K562 (cell line): ENCODE results near the gene NOC4L. TPM values are rescaled to one million over a fixed set of nuclear protein-coding genes. Genes with fewer than 3 reads are reported as not detected.

Source experiments
- ATAC-seq: fragments of 200-7000 bp; cut with Tn5 transposase; 3 replicates; pipeline ENCODE4 v1.9.1; 2020; ENCODE audit warnings: moderate library complexity
- BruUV-seq: library from RNA; stranded (reverse); fragments of 400-500 nt; replicated peaks from 2 replicates; lab custom pipeline; 2021; lab: Mats Ljungman, UMichigan
- CTCF ChIA-PET: fragments of 300-600 bp; formaldehyde crosslinking; extraction: SDS; loops from one replicate; lab custom pipeline; 2021; ENCODE audit warnings: low intra/inter-chr PET ratio; lab: Yijun Ruan, JAX
- POLR2A ChIA-PET: fragments of 300-600, 350-650 bp; sonication (Branson Sonifier 250); formaldehyde crosslinking; extraction: SDS; loops from one replicate; lab custom pipeline; 2021; ENCODE audit warnings: antibody characterized with exemption, inconsistent platforms; lab: Yijun Ruan, JAX
- DNase-seq, 4 experiments: peaks; one replicate each; pipeline versions ENCODE4 v3.0.0 to v3.0.0-alpha.2; 2011 to 2018; ENCODE audit warnings: low spot score in 3 of 4, mixed read lengths in 3 of 4; ENCODE audit errors: extremely low read depth in 1 of 4
- FAIRE-seq: peaks from 2 replicates; lab custom pipeline; 2011; peaks lifted over from hg19 to GRCh38; lab: Jason Lieb, UNC
- H2AFZ ChIP-seq: 2 replicates; pipeline ENCODE4 v1.6.0; 2011; ENCODE audit warnings: low read depth, low read length, control low read depth, inconsistent platforms
- H3K27ac ChIP-seq: fragments of 200-600 bp; 3 replicates; pipeline ENCODE4 v1.8.0; 2011; ENCODE audit warnings: low read depth, mild to moderate bottlenecking, control low read depth, inconsistent platforms, low read length, moderate library complexity, mixed read lengths; ENCODE audit errors: extremely low read depth
- H3K27me3 ChIP-seq, 2 experiments: fragments of 300-600 bp in 1 of 2; 2 replicates in 1 of 2; 3 replicates in 1 of 2; pipeline versions ENCODE4 v1.6.0 to v1.8.0; 2011; ENCODE audit warnings: inconsistent platforms in 2 of 2, low read length in 2 of 2, mild to moderate bottlenecking in 1 of 2, mixed read lengths in 1 of 2, moderate library complexity in 1 of 2; ENCODE audit not compliant: control insufficient read depth in 2 of 2, insufficient read depth in 2 of 2
- H3K36me3 ChIP-seq: fragments of 300-600 bp; 3 replicates; pipeline ENCODE4 v1.8.0; 2011; ENCODE audit warnings: mild to moderate bottlenecking, low read length, inconsistent platforms; ENCODE audit not compliant: control insufficient read depth, insufficient read depth
- H3K4me1 ChIP-seq, 2 experiments: fragments of 200-600 bp in 1 of 2; replicated peaks in 1 of 2; 2 replicates in 1 of 2; 3 replicates in 1 of 2; pipeline versions ENCODE4 v1.5.1 to v1.8.0; 2011; ENCODE audit warnings: inconsistent platforms in 2 of 2, low read length in 2 of 2, mild to moderate bottlenecking in 1 of 2, mixed read lengths in 1 of 2, moderate library complexity in 1 of 2; ENCODE audit not compliant: control insufficient read depth in 2 of 2, insufficient read depth in 2 of 2
- H3K4me2 ChIP-seq: 2 replicates; pipeline ENCODE4 v1.6.1; 2011; ENCODE audit warnings: low read length, control low read depth, inconsistent platforms, mixed read lengths; ENCODE audit not compliant: insufficient read depth
- H3K4me3 ChIP-seq: fragments of 200-600 bp; sonication (generic), shearing (Covaris generic); 2 replicates; pipeline ENCODE4 v1.5.1; 2016; ENCODE audit warnings: control low read depth, inconsistent platforms
- H3K79me2 ChIP-seq: fragments of 200-600 bp; 3 replicates; pipeline ENCODE4 v1.8.0; 2011; ENCODE audit warnings: low read length, inconsistent platforms; ENCODE audit not compliant: control insufficient read depth, insufficient read depth
- H3K9ac ChIP-seq, 2 experiments: 2 replicates each; pipeline versions ENCODE4 v1.6.0 to v1.6.1; 2011; ENCODE audit warnings: low read depth in 2 of 2, low read length in 2 of 2, control low read depth in 1 of 2, inconsistent platforms in 1 of 2, mild to moderate bottlenecking in 1 of 2, mixed read lengths in 1 of 2; ENCODE audit not compliant: insufficient read depth in 1 of 2
- H3K9me1 ChIP-seq: one replicate; pipeline ENCODE4 v1.6.0; 2011; ENCODE audit warnings: inconsistent platforms, mild to moderate bottlenecking, low read length, moderate library complexity; ENCODE audit not compliant: control insufficient read depth, insufficient read depth
- H3K9me3 ChIP-seq: replicated peaks from 2 replicates; pipeline ENCODE4 v1.5.1; 2011; ENCODE audit warnings: low read depth, low read length, inconsistent platforms; ENCODE audit not compliant: control insufficient read depth, insufficient read depth
- H4K20me1 ChIP-seq: replicated peaks from 2 replicates; pipeline ENCODE4 v1.6.1; 2011; ENCODE audit warnings: low read length, inconsistent platforms, mixed read lengths; ENCODE audit not compliant: control insufficient read depth, insufficient read depth
- EWSR1 ChIP-seq: fragments of 450-650 bp; IDR thresholded peaks from 2 replicates; pipeline ENCODE4 v1.6.1; 2018; ENCODE audit warnings: borderline replicate concordance, mild to moderate bottlenecking, low read depth, moderate library complexity; ENCODE audit not compliant: partially characterized antibody
- KDM5B ChIP-seq: fragments of 200-600 bp; sonication (generic); IDR thresholded peaks from 2 replicates; pipeline ENCODE4 v1.6.1; 2012; ENCODE audit warnings: low read depth, mild to moderate bottlenecking, moderate library complexity, low read length, control low read depth, inconsistent platforms; ENCODE audit not compliant: insufficient replicate concordance
- NKRF ChIP-seq: fragments of 450-650 bp; IDR thresholded peaks from 2 replicates; pipeline ENCODE4 v1.6.1; 2016; ENCODE audit warnings: borderline replicate concordance
- NR2C1 ChIP-seq, 2 experiments: fragments of 450-650 bp; IDR thresholded peaks; 2 replicates each; pipeline ENCODE4 v1.6.1; 2017; ENCODE audit warnings: mild to moderate bottlenecking in 2 of 2, antibody characterized with exemption in 1 of 2, inconsistent platforms in 1 of 2, missing compliant biosample characterization in 1 of 2, missing genetic modification characterization in 1 of 2
- SP1 ChIP-seq: sonication (generic); formaldehyde crosslinking; IDR thresholded peaks from 2 replicates; pipeline ENCODE4 v1.8.1; 2022; ENCODE audit warnings: mild to moderate bottlenecking, missing genetic modification reagents
- TOE1 ChIP-seq, 2 experiments: fragments of 450-650 bp in 1 of 2; sonication (generic) in 1 of 2; formaldehyde crosslinking in 1 of 2; IDR thresholded peaks; 2 replicates each; pipeline versions ENCODE4 v1.7.1 to v1.8.0; 2016 to 2022; ENCODE audit warnings: borderline replicate concordance in 2 of 2, mild to moderate bottlenecking in 2 of 2, antibody characterized with exemption in 1 of 2, inconsistent platforms in 1 of 2, low read depth in 1 of 2, missing genetic modification reagents in 1 of 2, moderate library complexity in 1 of 2
- TRIM25 ChIP-seq: fragments of 450-650 bp; IDR thresholded peaks from 2 replicates; pipeline ENCODE4 v1.7.0; 2016; ENCODE audit warnings: borderline replicate concordance
- TRIM28 ChIP-seq: fragments of 450-650 bp; IDR thresholded peaks from 2 replicates; pipeline ENCODE4 v1.6.1; 2017
- ZNF217 ChIP-seq: sonication (generic); formaldehyde crosslinking; IDR thresholded peaks from 2 replicates; pipeline ENCODE4 v1.8.0; 2022; ENCODE audit warnings: mild to moderate bottlenecking, missing genetic modification reagents
- WGBS: fragments of 100-300 bp; shearing (Covaris generic); methylation state at CpG from one replicate; pipeline ENCODE4 v1.1.6; 2016; ENCODE audit warnings: low coverage, mixed read lengths; ENCODE audit not compliant: insufficient coverage; ENCODE audit errors: missing lambda C conversion rate; 5-methylcytosine and 5-hydroxymethylcytosine counted together
- in situ Hi-C: fragments of 300-500 bp; cut with MboI; formaldehyde crosslinking; loops from 4 replicates; pipeline ENCODE4 v1.15.0; 2018; ENCODE audit warnings: inconsistent platforms, mixed read lengths
- intact Hi-C: fragments of 100-400 bp; cut with micrococcal nuclease; formaldehyde crosslinking; loops from 2 replicates; pipeline ENCODE4 v1.14.2; 2022
- polyA plus RNA-seq, 8 experiments: library from polyadenylated mRNA; depleted of rRNA in 4 of 8; stranded (reverse) in 5 of 8; unstranded in 3 of 8; fragments of >200 nt; fragmentation: Nextera tagmentation in 2 of 8; fragmentation: Illumina TruSeq in 1 of 8; extraction: Ambion mirVana in 2 of 8; extraction: Trizol in 1 of 8; gene quantifications; 2 replicates each; pipeline versions ENCODE4 v1.2.1 to v1.2.3, GENCODE V29; 2011 to 2014; ENCODE audit warnings: inconsistent platforms in 1 of 8, missing spikeins in 1 of 8
- total RNA-seq, 7 experiments: library from RNA; depleted of rRNA in 6 of 7; stranded (reverse); fragments of >200 nt in 6 of 7; fragmentation: Illumina TruSeq in 2 of 7; extraction: Trizol in 2 of 7; gene quantifications; 2 replicates each; pipeline versions ENCODE4 v1.2.1 to v1.2.3, GENCODE V29; 2011 to 2021; ENCODE audit warnings: low replicate concordance in 1 of 7

Gene NOC4L
- total and polyA plus RNA-seq, 9 of the 15 experiments (the other 6 are each of a cell fraction or from before 2014, with no cell fraction given) = 1.3 to 77.0 (median 20.0) TPM

- TF ChIP-seq TRIM25 = no peak
- no peak for TF ChIP-seq ZNF217 (CRISPR knock-in tag)
- no peak for TF ChIP-seq SP1 (CRISPR knock-in tag)
- no peak for TF ChIP-seq TOE1 (IDR thresholded peaks at IDR 0.05; ENCODE audit: borderline replicate concordance)
- no peak for TF ChIP-seq TOE1 (CRISPR knock-in tag; IDR thresholded peaks at IDR 0.05; ENCODE audit: borderline replicate concordance, low read depth)
- TF ChIP-seq KDM5B = no peak
Observed at GRCh38 chr12:132168311-132169031, 24.2 kb downstream of the NOC4L start (continued).

GRCh38 chr12:132169376-132169775, 25.1 kb downstream of the NOC4L start:
- FAIRE-seq = no peak
- ATAC-seq = no peak
- no peak for TF ChIP-seq NR2C1 (IDR thresholded peaks at IDR 0.05)
- no peak for TF ChIP-seq NR2C1 (tag; IDR thresholded peaks at IDR 0.05)
- no peak for TF ChIP-seq NKRF
- no peak for TF ChIP-seq EWSR1
- no peak for TF ChIP-seq TRIM28
- Histone ChIP-seq H3K27me3 (peaks cover 35 to 49% of the 10 kb centered on the region in 2 experiments; a peak in 4 of 5 replicates), H3K4me3 (no peak overlapping the region), H3K9me3 (no peaks in the 10 kb centered on the region), H3K4me1 (peaks cover 0 to 52% of the 10 kb centered on the region in 2 experiments; a peak in 4 of 5 replicates), H3K36me3 (no peaks in the 10 kb centered on the region), H3K9me1 (no peaks in the 10 kb centered on the region), H4K20me1 (peaks cover 10% of the 10 kb centered on the region; the same call in 1 of the 2 replicates), H3K79me2 (no peaks in the 10 kb centered on the region), H3K9ac (peak overlapping the region in 1 of 2 experiments; percentile 22; a peak in 1 of 4 replicates), H3K27ac (no peak overlapping the region), H2AFZ (no peak overlapping the region), H3K4me2 (no peak overlapping the region)
- BruUV-seq = no TSS peak
- ChIA-PET POLR2A (interaction anchor here (0.7 kb wide), 1 partner anchor 356 kb away, joined by 3 read pairs; no protein-coding TSS in a partner anchor), CTCF (no interaction called here)
- 29% methylated on average over 12 of the region's 17 CpGs for WGBS
- no peak for DNase-seq
- in situ Hi-C loops = no loop called here
- intact Hi-C loops = no loop called here
